HFFc6 (cell line): ENCODE data around the gene MAP3K19. TPM values are rescaled to one million over a fixed set of nuclear protein-coding genes. Genes with fewer than 3 reads are reported as not detected.
"Not testable (repeated sequence)": the region's sequence is repeated elsewhere in the genome, so short reads cannot be mapped to it uniquely, and the experiment has no call there.

Source experiments
- DNase-seq: peaks from one replicate; pipeline ENCODE4 v3.0.0-alpha.2; 2018
- H3K27ac Mint-ChIP-seq: 2 replicates; pipeline ENCODE4 v1.8.0; 2020; ENCODE audit warnings: mild to moderate bottlenecking, mixed read lengths
- H3K27me3 Mint-ChIP-seq: 2 replicates; pipeline ENCODE4 v1.8.0; 2021; ENCODE audit warnings: mild to moderate bottlenecking, moderate library complexity, mixed read lengths; ENCODE audit not compliant: insufficient read depth
- H3K36me3 Mint-ChIP-seq: 2 replicates; pipeline ENCODE4 v1.8.0; 2021; ENCODE audit warnings: low read depth, mixed read lengths
- H3K4me1 Mint-ChIP-seq: 2 replicates; pipeline ENCODE4 v1.8.0; 2020; ENCODE audit warnings: low read depth, mixed read lengths
- H3K4me3 Mint-ChIP-seq: 2 replicates; pipeline ENCODE4 v1.8.0; 2020; ENCODE audit warnings: mild to moderate bottlenecking, moderate library complexity, mixed read lengths
- H3K9me3 Mint-ChIP-seq: 2 replicates; pipeline ENCODE4 v1.8.0; 2020; ENCODE audit warnings: mild to moderate bottlenecking, mixed read lengths
- CTCF ChIP-seq: fragments of 200-600 bp; sonication (generic); IDR thresholded peaks from 2 replicates; pipeline ENCODE4 v1.5.0; 2021; ENCODE audit warnings: antibody characterized with exemption, mild to moderate bottlenecking
- total RNA-seq, 6 experiments: library from RNA; stranded (reverse); fragmentation: NEBNext Ultra II Directional; extraction: Animal tissue kit (Norgen Biotek cat#: 25700); gene quantifications; 2 replicates in 1 of 6; 3 replicates in 5 of 6; pipeline ENCODE4 v1.2.3, GENCODE V29; 2021

MAP3K19 gene
- total RNA-seq, 6 experiments from 2014 or later: not detected

- no peak for TF ChIP-seq CTCF
- H3K4me1 Mint-ChIP-seq: no peaks in the 10 kb centered on the region
- no peaks in the 10 kb centered on the region for H3K36me3 Mint-ChIP-seq
- H3K9me3 Mint-ChIP-seq: no peaks in the 10 kb centered on the region
- H3K4me3 Mint-ChIP-seq: no peak overlapping the region
- peaks cover 20% of the 10 kb centered on the region for H3K27me3 Mint-ChIP-seq
- no peak overlapping the region for H3K27ac Mint-ChIP-seq
- no peak for DNase-seq
Measured at GRCh38 chr2:134985061-134985460, 62.2 kb downstream of the MAP3K19 start.

- Mint-ChIP-seq H3K4me1 (no peaks in the 10 kb centered on the region), H3K27me3 (peaks cover 22% of the 10 kb centered on the region), H3K4me3 (no peak overlapping the region), H3K27ac (no peak overlapping the region), H3K9me3 (no peaks in the 10 kb centered on the region), H3K36me3 (no peaks in the 10 kb centered on the region)
- DNase-seq: no peak
- TF ChIP-seq CTCF: no peak
Measured at GRCh38 chr2:134982603-134983002, 64.6 kb downstream of the MAP3K19 start.

- H3K4me1 Mint-ChIP-seq: no peaks in the 10 kb centered on the region
- H3K36me3 Mint-ChIP-seq: no peaks in the 10 kb centered on the region
- no peak for TF ChIP-seq CTCF
- no peak for DNase-seq
- no peaks in the 10 kb centered on the region for H3K9me3 Mint-ChIP-seq
- H3K27me3 Mint-ChIP-seq: peaks cover 14% of the 10 kb centered on the region
- no peak overlapping the region for H3K4me3 Mint-ChIP-seq
- no peak overlapping the region for H3K27ac Mint-ChIP-seq
Measured at GRCh38 chr2:134980639-134981038, 66.6 kb downstream of the MAP3K19 start.

GRCh38 chr2:134979221-134979620 is 68.0 kb downstream of the MAP3K19 start:
- Mint-ChIP-seq H3K4me1 (no peaks in the 10 kb centered on the region), H3K9me3 (peaks cover 5% of the 10 kb centered on the region; the same call in 1 of the 2 replicates), H3K36me3 (no peaks in the 10 kb centered on the region), H3K4me3 (no peak overlapping the region), H3K27ac (no peak overlapping the region), H3K27me3 (peaks cover 14% of the 10 kb centered on the region)
- no peak for TF ChIP-seq CTCF
- no peak for DNase-seq

- H3K4me1 Mint-ChIP-seq, H3K4me3 Mint-ChIP-seq, H3K27ac Mint-ChIP-seq, DNase-seq, H3K36me3 Mint-ChIP-seq: not testable (repeated sequence)
- H3K27me3 Mint-ChIP-seq: peaks cover 20% of the 10 kb centered on the region
- H3K9me3 Mint-ChIP-seq: peaks cover 13% of the 10 kb centered on the region; the same call in 1 of the 2 replicates
Measured at GRCh38 chr2:134977104-134977503, 70.1 kb downstream of the MAP3K19 start.

GRCh38 chr2:134976074-134976702 is 71.1 kb downstream of the MAP3K19 start:
- H3K4me3 Mint-ChIP-seq: no peak overlapping the region
- H3K9me3 Mint-ChIP-seq: peaks cover 13% of the 10 kb centered on the region; the same call in 1 of the 2 replicates
- no peaks in the 10 kb centered on the region for H3K4me1 Mint-ChIP-seq
- H3K36me3 Mint-ChIP-seq: no peaks in the 10 kb centered on the region; the same call in 1 of the 2 replicates
- no peak for DNase-seq
- H3K27ac Mint-ChIP-seq: no peak overlapping the region
- peaks cover 22% of the 10 kb centered on the region for H3K27me3 Mint-ChIP-seq
- TF ChIP-seq CTCF: no peak
